Bone marrow (tissue), 2 donors: ENCODE results near the gene RIMS1.

Source experiments
- DNase-seq, 2 donors: peaks; one replicate each; lab custom pipeline; 2025; lab: John Stamatoyannopoulos, UW

Gene RIMS1

DNA sequence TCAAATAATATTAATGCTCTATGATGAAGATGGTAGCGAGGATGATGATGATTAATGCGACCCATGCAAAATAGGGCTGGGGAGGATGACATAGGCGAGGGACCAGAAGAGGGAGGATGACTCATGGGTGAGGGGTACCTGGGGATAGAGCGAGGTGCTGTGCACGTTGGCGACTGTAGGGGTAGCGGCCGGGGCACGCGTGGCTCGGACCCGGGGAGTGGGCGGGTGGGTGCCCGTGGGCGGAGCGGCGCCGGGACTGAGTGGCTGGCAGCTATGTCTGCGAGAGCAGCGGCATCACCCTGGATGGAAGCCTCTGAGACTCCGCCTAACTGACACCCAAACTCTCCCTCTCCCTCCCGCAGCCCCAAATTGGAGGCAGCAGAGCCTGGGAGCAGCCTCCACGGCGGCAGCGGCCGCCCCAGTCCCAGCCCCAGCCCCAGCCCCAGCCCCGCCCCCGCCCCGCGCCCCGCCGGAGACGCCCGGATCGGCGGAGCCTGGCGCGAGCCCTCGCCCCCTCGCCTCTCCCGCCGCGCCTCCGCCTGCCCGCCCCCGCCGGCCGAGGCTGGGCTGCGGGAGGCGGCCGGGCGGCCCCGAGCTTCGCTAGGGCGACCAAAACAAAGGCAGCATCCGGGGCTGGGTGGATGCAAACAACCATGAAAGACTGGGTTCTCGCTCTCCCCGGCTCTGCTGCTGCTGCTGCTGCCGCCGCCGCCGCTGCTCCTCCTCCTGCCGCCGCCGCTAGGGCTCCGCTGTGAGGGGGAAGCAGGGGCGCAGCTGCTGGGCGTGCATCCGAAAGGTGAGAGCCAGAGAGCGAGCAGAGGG is at the start of gene RIMS1:
Gene RIMS1, plus strand, starts transcription at position 367 of the 822 bp plus-strand sequence. CDS start 474 bp downstream, outside the sequence.
- no peak for DNase-seq

GRCh38 chr6:71851214-71851613 is 35.1 kb upstream of the RIMS1 start:
- no peak for DNase-seq

GRCh38 chr6:71852948-71853347 is 33.4 kb upstream of the RIMS1 start:
- no peak for DNase-seq

DNA sequence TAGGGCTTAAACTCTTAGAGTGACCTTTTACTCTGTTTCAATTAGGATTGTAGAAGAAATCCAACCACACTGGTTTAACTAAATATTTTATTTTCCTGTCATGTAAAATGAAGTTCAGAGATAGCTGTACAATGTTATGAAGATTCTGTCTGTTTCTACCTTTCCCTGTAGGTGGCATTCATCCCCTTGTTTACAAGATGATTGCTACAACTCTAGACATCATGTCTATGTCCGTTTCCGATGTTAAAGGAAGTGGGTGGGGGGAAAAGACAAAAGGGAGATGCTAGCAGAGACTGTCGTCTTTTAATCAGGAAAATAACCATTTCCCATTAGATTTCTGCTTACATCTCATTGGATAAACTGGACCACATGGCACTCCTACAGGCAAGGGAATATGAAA is 30.9 kb upstream of the RIMS1 start:
- no peak for DNase-seq

DNA sequence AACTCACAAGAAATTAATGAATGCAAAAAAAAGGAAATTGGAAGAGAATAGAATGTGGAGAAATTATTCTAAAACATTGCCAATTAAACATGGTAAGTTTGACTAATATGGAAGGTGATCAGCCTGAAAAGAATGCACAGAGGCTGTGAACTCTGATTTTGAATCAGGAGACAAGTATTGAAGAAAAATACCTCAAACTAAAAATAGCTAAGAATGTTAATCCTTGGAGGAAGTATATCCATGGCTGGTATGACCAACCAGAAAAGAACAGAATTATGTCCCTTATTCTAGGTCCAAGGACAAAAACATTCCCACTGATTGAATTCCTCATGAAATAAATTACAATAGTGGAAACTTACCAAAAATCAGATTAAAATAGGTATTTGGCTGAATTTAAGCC is 7.3 kb upstream of the RIMS1 start:
- no peak for DNase-seq

DNA sequence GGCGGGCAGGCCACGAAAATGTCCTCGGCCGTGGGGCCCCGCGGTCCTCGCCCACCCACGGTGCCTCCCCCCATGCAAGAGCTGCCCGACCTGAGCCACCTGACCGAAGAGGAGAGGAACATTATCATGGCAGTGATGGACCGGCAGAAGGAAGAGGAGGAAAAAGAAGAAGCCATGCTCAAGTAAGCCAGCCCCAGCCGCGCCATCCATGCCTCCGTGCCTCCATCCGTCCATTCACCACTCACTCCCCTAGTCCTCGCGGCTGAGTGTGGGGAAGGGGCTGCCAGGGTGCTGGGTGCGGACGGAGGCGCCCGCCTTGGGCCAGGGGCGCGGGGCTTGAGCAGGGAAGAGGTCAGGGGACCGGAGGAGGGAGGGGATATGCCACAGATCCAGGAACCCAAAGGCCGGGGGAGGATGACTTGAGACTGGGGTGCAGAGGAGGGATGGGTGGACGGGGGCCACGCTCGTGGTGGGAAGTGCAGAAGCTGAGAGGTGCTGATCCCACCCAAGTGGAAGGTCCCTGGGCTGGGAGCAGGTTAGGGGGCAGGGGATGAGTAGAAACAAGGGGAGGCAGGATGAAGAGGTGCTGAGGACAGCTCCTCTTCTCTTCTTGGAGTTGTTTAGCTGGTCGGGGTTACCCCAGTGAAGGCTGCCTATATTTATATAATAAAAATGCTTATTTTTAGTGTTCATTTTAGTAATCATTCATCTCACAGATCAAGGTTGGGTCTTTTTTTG is 825 bp downstream of the RIMS1 start:
- DNase-seq: no peak

- no peak for DNase-seq
Observed at GRCh38 chr6:71887744-71888230, 1.4 kb downstream of the RIMS1 start.

DNA sequence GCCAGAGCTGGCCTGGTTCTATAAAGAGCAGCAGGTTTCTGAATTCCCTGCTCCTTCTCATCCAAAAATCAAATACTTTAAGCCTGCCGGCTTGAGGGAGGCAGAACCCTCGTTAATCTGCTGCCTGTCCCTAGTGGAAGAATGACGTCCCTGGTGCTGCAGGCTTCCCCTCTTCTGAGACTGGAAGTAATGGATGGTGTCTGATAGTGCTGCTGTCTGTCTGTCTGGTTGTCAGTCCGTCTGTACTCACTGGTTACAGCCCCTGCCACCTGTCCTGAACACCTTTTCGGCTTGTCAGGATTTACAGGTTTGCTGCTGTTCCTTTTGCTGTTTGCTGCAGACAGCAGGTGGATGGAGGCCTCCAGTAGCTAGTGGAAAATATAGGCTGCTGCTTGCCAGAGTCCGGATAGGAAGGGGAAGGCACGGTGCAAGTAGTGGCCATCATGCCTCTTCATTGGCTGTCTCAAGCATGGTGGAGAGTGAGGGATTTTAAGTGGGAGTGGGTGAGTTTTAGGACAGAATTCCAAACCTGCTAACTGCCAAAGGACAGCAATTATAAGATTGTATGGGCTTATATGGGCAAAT is 2.5 kb downstream of the RIMS1 start:
- no peak for DNase-seq

DNA sequence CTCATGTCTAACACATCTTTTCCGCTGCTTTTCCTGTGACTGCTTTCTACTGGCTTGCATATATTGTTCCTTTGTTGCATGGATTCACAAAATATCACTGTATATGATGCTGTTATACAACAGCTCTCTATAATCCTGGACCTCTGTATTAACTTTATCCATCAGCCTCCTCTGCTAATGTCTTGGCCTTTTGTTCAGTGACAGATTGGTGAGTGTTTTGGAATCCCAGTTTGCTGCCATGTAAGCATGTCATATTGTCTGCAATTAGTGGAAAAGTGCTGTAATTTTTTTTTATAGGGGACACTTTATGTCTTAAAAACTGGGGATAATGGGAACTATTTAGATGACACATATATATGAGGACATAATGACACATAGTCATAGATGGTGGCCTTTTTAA is 3.0 kb downstream of the RIMS1 start:
- no peak for DNase-seq

DNA sequence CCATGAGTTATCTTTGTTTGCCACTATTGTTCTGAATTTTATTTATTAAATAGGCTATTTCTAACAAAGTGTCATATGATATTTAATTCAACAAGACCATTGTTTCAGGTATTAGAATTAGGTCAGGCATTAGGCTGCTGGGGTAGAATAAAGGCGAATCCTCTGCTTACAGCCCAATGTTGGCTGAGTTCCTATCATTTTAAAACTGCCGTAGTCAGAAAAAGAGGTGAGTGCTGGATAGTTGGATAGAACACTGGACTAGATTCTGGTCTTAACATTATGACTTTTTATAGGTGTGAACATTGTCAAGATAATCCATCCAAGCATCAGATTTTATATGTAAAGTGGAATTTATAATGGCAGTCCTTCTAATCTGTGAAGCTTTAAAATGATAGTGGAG is 6.3 kb downstream of the RIMS1 start:
- DNase-seq: no peak

DNA sequence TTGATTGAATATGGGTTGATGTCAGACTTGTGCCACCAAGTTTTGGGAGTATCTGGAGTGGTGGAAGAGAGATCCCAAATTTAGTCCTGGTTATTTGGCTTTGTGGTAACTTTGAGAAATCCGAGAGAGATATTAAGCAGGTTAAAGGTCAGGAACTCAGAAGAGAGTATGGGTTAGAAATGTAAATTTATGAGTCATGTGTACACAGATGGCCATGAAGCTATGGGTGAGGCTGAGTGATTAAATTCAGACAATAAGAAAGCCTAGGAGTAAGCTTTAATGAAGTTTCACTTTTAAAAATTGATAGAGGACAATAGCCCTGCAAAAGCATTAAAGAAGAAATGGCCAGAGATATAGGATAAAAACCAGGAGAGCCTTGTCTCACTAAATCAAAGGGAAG is 14.3 kb downstream of the RIMS1 start:
- DNase-seq: no peak

DNA sequence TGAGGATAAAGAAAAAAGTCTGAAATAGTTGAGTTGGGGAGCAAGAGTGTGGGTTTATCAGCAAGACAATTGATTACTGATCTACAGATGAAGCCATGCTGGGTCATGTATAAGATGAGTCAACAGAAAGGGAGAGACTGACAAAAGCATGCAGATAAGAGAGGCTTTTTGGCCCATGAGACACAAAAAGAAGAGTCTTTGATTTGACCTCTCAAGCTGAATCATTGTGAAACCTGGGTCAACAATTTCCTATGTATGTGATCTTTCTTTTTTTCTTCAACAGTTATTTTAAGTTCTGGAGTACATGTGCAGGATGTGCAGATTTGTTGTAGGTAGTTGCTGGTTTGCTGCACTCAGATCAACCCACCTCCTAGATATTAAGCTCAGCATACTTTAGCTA is 15.9 kb downstream of the RIMS1 start:
- DNase-seq: no peak

- DNase-seq: no peak
Observed at GRCh38 chr6:71906813-71907212, 20.5 kb downstream of the RIMS1 start.

- DNase-seq: no peak
Observed at GRCh38 chr6:71908162-71908765, 21.9 kb downstream of the RIMS1 start.

- no peak for DNase-seq
Observed at GRCh38 chr6:71913444-71914234, 27.3 kb downstream of the RIMS1 start.

GRCh38 chr6:71929047-71929446 is 42.7 kb downstream of the RIMS1 start:
- DNase-seq: no peak

DNA sequence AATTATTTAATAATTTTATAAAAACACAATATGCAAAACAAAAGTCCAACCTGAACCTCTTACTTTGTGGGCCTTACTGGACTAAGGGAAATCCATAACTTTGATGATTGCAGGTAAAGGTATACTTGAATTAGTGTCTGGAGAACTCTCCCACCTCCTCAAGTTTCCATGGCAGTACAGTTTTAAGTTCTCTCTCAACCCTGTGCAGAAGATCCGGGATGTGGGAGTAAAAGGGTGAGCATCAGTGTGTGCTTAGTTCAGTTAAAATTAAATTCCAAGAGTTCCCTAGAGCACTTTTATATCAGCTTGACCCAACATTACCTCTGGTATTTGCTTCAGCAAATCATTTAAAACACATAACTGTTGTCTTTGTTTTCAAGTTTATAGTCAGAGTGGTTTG is 47.5 kb downstream of the RIMS1 start:
- no peak for DNase-seq

DNA sequence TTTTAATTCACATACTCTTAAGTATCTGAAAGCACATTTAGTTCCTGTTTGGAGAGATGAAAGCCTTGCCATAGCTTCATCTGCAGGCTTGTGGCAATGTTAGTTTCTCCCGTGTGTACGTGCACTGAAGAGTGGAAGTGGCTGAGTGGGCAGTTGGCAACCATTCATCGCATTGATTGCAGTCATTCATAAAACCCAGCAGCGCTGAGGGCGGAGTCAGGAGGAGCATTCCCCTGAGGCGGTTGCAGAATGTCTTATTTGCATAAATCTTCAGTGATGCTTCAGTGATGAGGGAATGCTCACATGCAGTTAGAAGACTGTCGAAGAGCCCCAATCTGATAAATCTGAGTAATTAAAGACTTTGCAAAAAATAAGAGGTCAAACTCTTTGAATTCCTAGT is 79.1 kb downstream of the RIMS1 start:
- no peak for DNase-seq

DNA sequence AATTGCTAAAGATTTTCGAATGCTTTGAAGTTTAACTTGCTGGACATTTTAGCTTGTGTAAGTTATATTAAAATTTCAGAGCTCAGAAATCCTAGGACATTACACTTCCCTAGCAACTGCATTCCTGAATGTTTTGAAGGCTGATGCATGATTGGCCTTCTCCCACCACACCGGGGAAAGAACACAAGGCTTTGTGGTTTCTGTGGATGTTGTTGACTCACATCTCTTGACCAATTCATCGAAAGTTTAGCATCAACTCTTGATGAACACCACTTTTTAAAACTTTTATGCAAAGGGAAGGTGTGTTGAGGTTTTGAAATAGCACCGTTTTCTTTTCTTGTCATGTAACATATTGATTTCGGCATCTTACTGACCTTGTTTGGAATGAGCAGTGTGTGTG is 81.1 kb downstream of the RIMS1 start:
- DNase-seq: no peak

GRCh38 chr6:71977884-71978283 is 91.5 kb downstream of the RIMS1 start:
- DNase-seq: no peak

- no peak for DNase-seq
Observed at GRCh38 chr6:71979911-71980310, 93.6 kb downstream of the RIMS1 start.

- no peak for DNase-seq
Observed at GRCh38 chr6:71982389-71982788, 96.0 kb downstream of the RIMS1 start.
